ENCODE data around the gene PCDHGB5.
A peak's percentile ranks its signal among the peaks of the same experiment; 100 is the strongest.
"Not testable (repeated sequence)": the region's sequence is repeated elsewhere in the genome, so short reads cannot be mapped to it uniquely, and the experiment has no call there.

Gene PCDHGB5

DNA sequence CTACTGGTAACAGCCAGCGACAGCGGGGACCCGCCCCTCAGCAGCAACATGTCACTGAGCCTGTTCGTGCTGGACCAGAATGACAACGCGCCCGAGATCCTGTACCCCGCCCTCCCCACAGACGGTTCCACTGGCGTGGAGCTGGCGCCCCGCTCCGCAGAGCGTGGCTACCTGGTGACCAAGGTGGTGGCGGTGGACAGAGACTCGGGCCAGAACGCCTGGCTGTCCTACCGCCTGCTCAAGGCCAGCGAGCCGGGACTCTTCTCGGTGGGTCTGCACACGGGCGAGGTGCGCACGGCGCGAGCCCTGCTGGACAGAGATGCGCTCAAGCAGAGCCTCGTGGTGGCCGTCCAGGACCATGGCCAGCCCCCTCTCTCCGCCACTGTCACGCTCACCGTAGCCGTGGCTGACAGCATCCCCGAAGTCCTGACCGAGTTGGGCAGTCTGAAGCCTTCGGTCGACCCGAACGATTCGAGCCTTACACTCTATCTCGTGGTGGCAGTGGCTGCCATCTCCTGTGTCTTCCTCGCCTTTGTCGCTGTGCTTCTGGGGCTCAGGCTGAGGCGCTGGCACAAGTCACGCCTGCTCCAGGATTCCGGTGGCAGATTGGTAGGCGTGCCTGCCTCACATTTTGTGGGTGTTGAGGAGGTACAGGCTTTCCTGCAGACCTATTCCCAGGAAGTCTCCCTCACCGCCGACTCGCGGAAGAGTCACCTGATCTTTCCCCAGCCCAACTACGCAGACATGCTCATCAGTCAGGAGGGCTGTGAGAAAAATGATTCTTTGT is 3.2 kb upstream of the PCDHGB5 start:
- H3K9ac ChIP-seq (ENCODE audit: low read length in 5 of 5) = not testable (repeated sequence)

DNA sequence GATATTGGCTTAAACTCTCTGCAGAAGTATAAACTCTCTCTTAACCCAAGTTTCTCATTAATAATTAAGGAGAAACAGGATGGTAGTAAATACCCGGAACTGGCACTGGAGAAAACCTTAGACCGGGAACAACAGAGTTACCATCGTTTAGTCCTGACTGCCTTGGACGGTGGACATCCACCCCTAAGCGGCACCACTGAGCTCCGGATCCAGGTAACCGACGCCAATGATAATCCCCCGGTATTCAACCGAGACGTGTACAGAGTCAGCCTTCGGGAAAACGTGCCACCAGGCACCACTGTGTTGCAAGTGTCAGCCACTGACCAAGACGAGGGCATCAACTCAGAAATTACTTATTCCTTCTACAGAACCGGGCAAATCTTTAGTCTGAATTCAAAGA is 861 bp downstream of the PCDHGB5 start:
- Histone ChIP-seq H3K4me1 (ENCODE audit: control insufficient read depth in 5 of 5, insufficient read depth in 5 of 5, low read length in 5 of 5) (peaks cover 0 to 10% (median 6%) of the 10 kb centered on the region in 5 donors), H3K4me3 (ENCODE audit: low read depth in 1 of 5, low read length in 5 of 5) (peak overlapping the region; percentile 39 to 60 (median 45))

More for the DNA sequence above, 3.2 kb upstream of the PCDHGB5 start:
- not testable (repeated sequence) for H3K4me1 ChIP-seq (ENCODE audit: control insufficient read depth in 5 of 5, insufficient read depth in 5 of 5, low read length in 5 of 5); H3K36me3 ChIP-seq (ENCODE audit: control insufficient read depth in 5 of 5, insufficient read depth in 5 of 5, low read length in 5 of 5); H3K27ac ChIP-seq (ENCODE audit: low read depth, low read length)
- Histone ChIP-seq H3K9me3 (ENCODE audit: control insufficient read depth in 5 of 5, low read length in 5 of 5) (peaks cover 33 to 75% (median 54%) of the 10 kb centered on the region in 5 donors), H3K27me3 (ENCODE audit: control insufficient read depth in 5 of 5, insufficient read depth in 4 of 5, low read length in 5 of 5) (peaks cover 0 to 14% (median 6%) of the 10 kb centered on the region in 5 donors), H3K4me3 (ENCODE audit: low read depth in 1 of 5, low read length in 5 of 5) (peak overlapping the region in 3 of 5 donors; percentile 11 to 35 (median 28))

DNA sequence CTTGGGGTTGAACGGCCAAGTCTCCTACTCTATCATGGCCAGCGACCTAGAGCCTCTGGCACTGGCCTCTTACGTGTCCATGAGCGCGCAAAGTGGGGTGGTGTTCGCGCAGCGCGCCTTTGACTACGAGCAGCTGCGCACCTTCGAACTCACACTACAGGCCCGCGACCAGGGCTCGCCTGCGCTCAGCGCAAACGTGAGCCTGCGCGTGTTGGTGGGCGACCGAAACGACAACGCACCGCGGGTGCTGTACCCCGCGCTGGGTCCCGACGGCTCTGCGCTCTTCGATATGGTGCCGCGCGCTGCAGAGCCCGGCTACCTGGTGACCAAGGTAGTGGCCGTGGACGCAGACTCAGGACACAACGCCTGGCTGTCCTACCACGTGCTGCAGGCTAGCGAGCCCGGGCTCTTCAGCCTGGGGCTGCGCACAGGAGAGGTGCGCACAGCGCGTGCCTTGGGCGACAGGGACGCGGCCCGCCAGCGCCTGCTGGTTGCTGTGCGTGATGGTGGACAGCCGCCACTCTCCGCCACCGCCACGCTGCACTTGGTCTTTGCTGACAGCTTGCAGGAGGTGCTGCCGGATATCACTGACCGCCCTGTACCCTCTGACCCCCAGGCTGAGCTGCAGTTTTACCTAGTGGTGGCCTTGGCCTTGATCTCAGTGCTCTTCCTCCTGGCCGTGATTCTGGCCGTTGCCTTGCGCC is 2.0 kb downstream of the PCDHGB5 start:
- Histone ChIP-seq H3K9me3 (ENCODE audit: control insufficient read depth in 5 of 5, low read length in 5 of 5) (peaks cover 29 to 70% (median 54%) of the 10 kb centered on the region in 5 donors), H3K4me3 (ENCODE audit: low read depth in 1 of 5, low read length in 5 of 5) (peak overlapping the region in 4 of 5 donors; percentile 32 to 60 (median 42)), H3K9ac (ENCODE audit: low read length in 5 of 5) (no peak overlapping the region), H3K36me3 (ENCODE audit: control insufficient read depth in 5 of 5, insufficient read depth in 5 of 5, low read length in 5 of 5) (no peaks in the 10 kb centered on the region), H3K27ac (ENCODE audit: low read depth, low read length) (no peak overlapping the region), H3K4me1 (ENCODE audit: control insufficient read depth in 5 of 5, insufficient read depth in 5 of 5, low read length in 5 of 5) (peaks cover 0 to 10% (median 6%) of the 10 kb centered on the region in 5 donors), H3K27me3 (ENCODE audit: control insufficient read depth in 5 of 5, insufficient read depth in 4 of 5, low read length in 5 of 5) (peaks cover 0 to 7% (median 6%) of the 10 kb centered on the region in 5 donors)

More for the DNA sequence above, 861 bp downstream of the PCDHGB5 start:
- Histone ChIP-seq H3K9ac (ENCODE audit: low read length in 5 of 5) (no peak overlapping the region), H3K27me3 (ENCODE audit: control insufficient read depth in 5 of 5, insufficient read depth in 4 of 5, low read length in 5 of 5) (peaks cover 0 to 10% (median 5%) of the 10 kb centered on the region in 5 donors), H3K27ac (ENCODE audit: low read depth, low read length) (no peak overlapping the region), H3K36me3 (ENCODE audit: control insufficient read depth in 5 of 5, insufficient read depth in 5 of 5, low read length in 5 of 5) (no peaks in the 10 kb centered on the region), H3K9me3 (ENCODE audit: control insufficient read depth in 5 of 5, low read length in 5 of 5) (peaks cover 27 to 70% (median 53%) of the 10 kb centered on the region in 5 donors)

DNA sequence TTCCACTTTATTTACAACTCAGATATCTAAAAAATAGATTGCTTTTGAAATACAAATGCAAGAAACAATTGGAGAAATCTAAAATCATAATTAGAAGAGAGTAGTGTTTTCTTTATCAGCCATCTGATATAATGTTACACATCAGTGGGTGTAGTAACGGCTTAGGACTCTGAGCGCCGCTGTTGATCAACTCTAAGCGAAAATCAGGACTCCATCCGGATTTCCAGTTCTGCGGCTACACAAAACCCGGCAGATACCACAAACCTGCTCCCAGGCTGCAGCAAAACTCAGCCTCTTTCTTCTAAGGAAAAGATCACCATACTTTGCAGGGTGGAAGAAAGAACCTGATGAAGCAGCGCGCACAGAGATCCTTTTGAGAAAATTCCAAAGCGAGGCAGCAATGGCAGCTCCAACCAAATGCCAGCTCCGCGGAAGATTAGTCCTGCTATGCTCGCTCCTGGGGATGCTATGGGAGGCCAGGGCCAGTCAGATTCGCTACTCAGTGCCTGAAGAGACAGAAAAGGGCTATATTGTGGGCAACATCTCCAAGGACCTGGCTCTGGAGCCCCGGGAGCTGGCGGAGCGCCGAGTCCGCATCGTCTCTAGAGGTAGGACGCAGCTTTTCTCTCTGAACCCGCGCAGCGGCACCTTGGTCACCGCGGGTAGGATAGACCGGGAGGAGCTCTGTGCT is 5.0 kb downstream of the PCDHGB5 start, which contains the start of gene PCDHGA9:
PCDHGA9 (plus strand) TSS at position 226 of the 691 bp plus-strand sequence; CDS start at position 401, 175 bp downstream.
- H3K9ac ChIP-seq (ENCODE audit: low read length in 5 of 5) = no peak within 1 kb of the TSS
- no peak within 1 kb of the TSS for H3K27ac ChIP-seq (ENCODE audit: low read depth, low read length)

DNA sequence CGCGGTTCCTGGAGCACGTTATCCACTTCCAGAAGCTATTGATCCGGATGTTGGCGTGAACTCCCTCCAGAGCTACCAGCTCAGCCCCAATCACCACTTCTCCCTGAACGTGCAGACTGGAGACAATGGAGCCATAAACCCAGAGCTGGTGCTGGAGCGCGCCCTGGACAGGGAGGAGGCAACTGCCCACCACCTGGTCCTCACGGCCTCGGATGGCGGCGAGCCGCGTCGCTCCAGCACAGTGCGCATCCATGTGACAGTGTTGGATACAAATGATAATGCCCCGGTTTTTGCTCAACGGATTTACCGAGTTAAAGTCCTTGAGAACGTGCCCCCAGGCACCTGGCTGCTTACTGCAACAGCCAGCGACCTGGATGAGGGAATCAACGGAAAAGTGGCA is 5.6 kb downstream of the PCDHGB5 start:
- H3K36me3 ChIP-seq (ENCODE audit: control insufficient read depth in 5 of 5, insufficient read depth in 5 of 5, low read length in 5 of 5) = no peaks in the 10 kb centered on the region
- H3K9me3 ChIP-seq (ENCODE audit: control insufficient read depth in 5 of 5, low read length in 5 of 5) = peaks cover 36 to 72% (median 68%) of the 10 kb centered on the region in 5 donors
- H3K27me3 ChIP-seq (ENCODE audit: control insufficient read depth in 5 of 5, insufficient read depth in 4 of 5, low read length in 5 of 5) = peaks cover 0 to 7% (median 3%) of the 10 kb centered on the region in 5 donors
- H3K4me1 ChIP-seq (ENCODE audit: control insufficient read depth in 5 of 5, insufficient read depth in 5 of 5, low read length in 5 of 5) = peaks cover 0 to 11% (median 10%) of the 10 kb centered on the region in 5 donors
- H3K9ac ChIP-seq (ENCODE audit: low read length in 5 of 5) = no peak overlapping the region
- peak overlapping the region in 4 of 5 donors; percentile 54 to 66 (median 60) for H3K4me3 ChIP-seq (ENCODE audit: low read depth in 1 of 5, low read length in 5 of 5)
- H3K27ac ChIP-seq (ENCODE audit: low read depth, low read length) = no peak overlapping the region

More for the DNA sequence above, 5.0 kb downstream of the PCDHGB5 start, which contains the start of gene PCDHGA9:
- H3K36me3 ChIP-seq (ENCODE audit: control insufficient read depth in 5 of 5, insufficient read depth in 5 of 5, low read length in 5 of 5) = no peaks in the 10 kb centered on the region
- peaks cover 36 to 68% (median 63%) of the 10 kb centered on the region in 5 donors for H3K9me3 ChIP-seq (ENCODE audit: control insufficient read depth in 5 of 5, low read length in 5 of 5)
- H3K4me1 ChIP-seq (ENCODE audit: control insufficient read depth in 5 of 5, insufficient read depth in 5 of 5, low read length in 5 of 5) = peaks cover 0 to 10% (median 6%) of the 10 kb centered on the region in 5 donors
- H3K4me3 ChIP-seq (ENCODE audit: low read depth in 1 of 5, low read length in 5 of 5) = peak within 1 kb of the TSS; percentile 54 to 68 (median 62)
- H3K27me3 ChIP-seq (ENCODE audit: control insufficient read depth in 5 of 5, insufficient read depth in 4 of 5, low read length in 5 of 5) = peaks cover 0 to 7% (median 3%) of the 10 kb centered on the region in 5 donors

DNA sequence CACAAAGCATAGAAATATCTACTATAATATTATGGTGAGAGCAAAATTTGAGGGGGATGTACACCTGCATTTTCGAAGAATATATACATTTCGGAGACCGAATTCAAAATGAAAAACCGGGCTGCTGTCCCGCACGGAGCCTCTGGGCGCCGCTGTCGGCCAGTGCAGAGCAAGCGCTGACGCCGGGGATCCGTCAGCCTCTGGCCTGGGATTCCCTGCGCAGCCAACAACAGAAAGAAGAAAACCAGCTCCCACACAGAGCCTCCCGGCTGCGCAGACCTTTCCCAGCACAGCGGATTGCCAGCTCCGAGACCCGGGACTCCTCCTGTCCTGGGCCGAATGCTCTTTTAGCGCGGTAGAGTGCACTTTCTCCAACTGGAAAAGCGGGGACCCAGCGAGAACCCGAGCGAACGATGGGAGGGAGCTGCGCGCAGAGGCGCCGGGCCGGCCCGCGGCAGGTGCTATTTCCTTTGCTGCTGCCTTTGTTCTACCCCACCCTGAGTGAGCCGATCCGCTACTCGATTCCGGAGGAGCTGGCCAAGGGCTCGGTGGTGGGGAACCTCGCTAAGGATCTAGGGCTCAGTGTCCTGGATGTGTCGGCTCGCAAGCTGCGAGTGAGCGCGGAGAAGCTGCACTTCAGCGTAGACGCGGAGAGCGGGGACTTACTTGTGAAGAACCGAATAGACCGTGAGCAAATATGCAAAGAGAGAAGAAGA is 10.2 kb downstream of the PCDHGB5 start, which contains the start of gene PCDHGB6:
PCDHGB6 (plus strand) TSS at position 232 of the 716 bp plus-strand sequence; CDS start at position 414, 182 bp downstream.
- Histone ChIP-seq H3K27me3 (ENCODE audit: control insufficient read depth in 5 of 5, insufficient read depth in 4 of 5, low read length in 5 of 5) (peaks cover 0 to 10% (median 5%) of the 10 kb centered on the region in 5 donors), H3K9me3 (ENCODE audit: control insufficient read depth in 5 of 5, low read length in 5 of 5) (peaks cover 43 to 72% (median 65%) of the 10 kb centered on the region in 5 donors), H3K4me1 (ENCODE audit: control insufficient read depth in 5 of 5, insufficient read depth in 5 of 5, low read length in 5 of 5) (peaks cover 0 to 18% (median 16%) of the 10 kb centered on the region in 5 donors), H3K4me3 (ENCODE audit: low read depth in 1 of 5, low read length in 5 of 5) (peak within 1 kb of the TSS; percentile 51 to 59 (median 53)), H3K9ac (ENCODE audit: low read length in 5 of 5) (peak within 1 kb of the TSS in 1 of 5 donors; percentile 41)
- H3K27ac ChIP-seq (ENCODE audit: low read depth, low read length); H3K36me3 ChIP-seq (ENCODE audit: control insufficient read depth in 5 of 5, insufficient read depth in 5 of 5, low read length in 5 of 5): not testable (repeated sequence)

DNA sequence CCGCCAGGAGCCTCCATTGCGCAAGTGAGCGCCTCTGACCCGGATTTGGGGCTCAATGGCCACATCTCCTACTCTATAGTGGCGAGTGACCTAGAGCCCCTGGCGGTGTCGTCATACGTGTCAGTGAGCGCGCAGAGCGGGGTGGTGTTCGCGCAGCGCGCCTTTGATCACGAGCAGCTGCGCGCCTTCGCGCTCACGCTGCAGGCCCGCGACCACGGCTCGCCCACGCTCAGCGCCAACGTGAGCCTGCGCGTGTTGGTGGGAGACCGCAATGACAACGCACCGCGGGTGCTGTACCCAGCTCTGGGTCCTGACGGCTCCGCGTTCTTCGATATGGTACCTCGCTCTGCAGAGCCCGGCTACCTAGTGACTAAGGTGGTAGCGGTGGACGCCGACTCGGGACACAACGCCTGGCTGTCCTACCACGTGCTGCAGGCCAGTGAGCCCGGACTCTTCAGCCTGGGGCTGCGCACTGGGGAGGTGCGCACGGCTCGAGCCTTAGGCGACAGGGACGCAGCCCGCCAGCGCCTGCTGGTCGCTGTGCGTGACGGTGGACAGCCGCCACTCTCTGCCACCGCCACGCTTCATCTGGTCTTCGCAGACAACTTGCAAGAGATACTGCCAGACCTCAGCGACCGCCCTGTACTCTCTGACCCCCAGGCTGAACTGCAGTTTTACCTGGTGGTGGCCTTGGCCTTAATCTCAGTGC is 12.0 kb downstream of the PCDHGB5 start:
- H3K36me3 ChIP-seq (ENCODE audit: control insufficient read depth in 5 of 5, insufficient read depth in 5 of 5, low read length in 5 of 5) = no peaks in the 10 kb centered on the region
- no peak overlapping the region for H3K27ac ChIP-seq (ENCODE audit: low read depth, low read length)
- H3K27me3 ChIP-seq (ENCODE audit: control insufficient read depth in 5 of 5, insufficient read depth in 4 of 5, low read length in 5 of 5) = peaks cover 0 to 10% (median 5%) of the 10 kb centered on the region in 5 donors
- no peak overlapping the region for H3K9ac ChIP-seq (ENCODE audit: low read length in 5 of 5)
- H3K9me3 ChIP-seq (ENCODE audit: control insufficient read depth in 5 of 5, low read length in 5 of 5) = peaks cover 43 to 71% (median 64%) of the 10 kb centered on the region in 5 donors
- H3K4me1 ChIP-seq (ENCODE audit: control insufficient read depth in 5 of 5, insufficient read depth in 5 of 5, low read length in 5 of 5) = peaks cover 0 to 24% (median 22%) of the 10 kb centered on the region in 5 donors
- H3K4me3 ChIP-seq (ENCODE audit: low read depth in 1 of 5, low read length in 5 of 5) = peak overlapping the region; percentile 36 to 59 (median 51)

DNA sequence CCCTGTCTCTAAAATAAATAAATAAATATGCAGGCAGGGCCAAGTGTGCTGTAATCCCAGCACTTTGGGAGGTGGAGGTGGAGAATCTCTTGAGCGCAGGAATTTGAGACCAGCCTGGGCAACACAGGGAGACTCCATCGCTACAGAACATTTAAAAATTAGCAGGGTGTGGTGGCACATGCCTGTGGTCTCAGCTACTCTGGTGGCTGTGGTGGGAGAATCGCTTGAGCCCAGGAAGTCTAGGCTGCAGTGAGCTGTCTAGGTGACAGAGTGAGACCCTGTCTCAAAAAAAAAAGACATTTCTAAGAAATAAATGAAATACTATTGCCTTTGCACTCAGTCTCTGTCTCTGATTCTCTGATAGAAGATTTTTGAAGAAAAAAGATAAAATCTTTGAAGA is 13.8 kb downstream of the PCDHGB5 start:
- Histone ChIP-seq H3K36me3 (ENCODE audit: control insufficient read depth in 5 of 5, insufficient read depth in 5 of 5, low read length in 5 of 5) (no peaks in the 10 kb centered on the region), H3K4me3 (ENCODE audit: low read depth in 1 of 5, low read length in 5 of 5) (peak overlapping the region in 4 of 5 donors; percentile 5 to 36 (median 10)), H3K27ac (ENCODE audit: low read depth, low read length) (no peak overlapping the region), H3K9ac (ENCODE audit: low read length in 5 of 5) (no peak overlapping the region), H3K9me3 (ENCODE audit: control insufficient read depth in 5 of 5, low read length in 5 of 5) (peaks cover 38 to 66% (median 60%) of the 10 kb centered on the region in 5 donors), H3K4me1 (ENCODE audit: control insufficient read depth in 5 of 5, insufficient read depth in 5 of 5, low read length in 5 of 5) (peaks cover 0 to 24% (median 22%) of the 10 kb centered on the region in 5 donors), H3K27me3 (ENCODE audit: control insufficient read depth in 5 of 5, insufficient read depth in 4 of 5, low read length in 5 of 5) (peaks cover 0 to 10% (median 5%) of the 10 kb centered on the region in 5 donors)

Data from subcutaneous abdominal adipose tissue (tissue), 5 donors.